K562 (cell line): ENCODE measurements around the gene LRP10. TPM values are rescaled to one million over a fixed set of nuclear protein-coding genes. Genes with fewer than 3 reads are reported as not detected.

Experiments
- BMI1 ChIP-seq: fragments of 150-350 bp; IDR thresholded peaks from 2 replicates; pipeline ENCODE4 v1.6.1; 2014; ENCODE audit warnings: low read length
- CBFA2T3 ChIP-seq: fragments of 450-650 bp; IDR thresholded peaks from 2 replicates; pipeline ENCODE4 v1.6.1; 2017
- CBX3 ChIP-seq, 2 experiments: IDR thresholded peaks; 1 replicate in 1 of 2; 2 replicates in 1 of 2; pipeline ENCODE4 v1.6.1; 2012; ENCODE audit warnings: inconsistent platforms in 2 of 2, low read length in 2 of 2, borderline replicate concordance in 1 of 2, control low read depth in 1 of 2
- CREB3L1 ChIP-seq: fragments of 450-650 bp; IDR thresholded peaks from 2 replicates; pipeline ENCODE4 v1.6.1; 2014; ENCODE audit warnings: low read depth, mild to moderate bottlenecking, moderate library complexity, borderline replicate concordance
- DMBX1 ChIP-seq: fragments of 250-450 bp; sonication (Bioruptor Pico); IDR thresholded peaks from 2 replicates; pipeline ENCODE4 v1.8.0; 2022; ENCODE audit warnings: inconsistent platforms, mild to moderate bottlenecking, moderate library complexity, borderline replicate concordance
- HCFC1 ChIP-seq: IDR thresholded peaks from 2 replicates; pipeline ENCODE4 v1.6.1; 2012; ENCODE audit warnings: low read depth, low read length, improper control_type of control experiment
- HDAC1 ChIP-seq, 2 experiments: fragments of 450-650 bp; IDR thresholded peaks; 2 replicates each; pipeline ENCODE4 v1.6.1; 2016 to 2017; ENCODE audit warnings: inconsistent platforms in 1 of 2, mild to moderate bottlenecking in 1 of 2, moderate library complexity in 1 of 2
- KDM2B ChIP-seq: fragments of 250-450 bp; sonication (Bioruptor Pico); IDR thresholded peaks from 2 replicates; pipeline ENCODE4 v1.8.0; 2021; ENCODE audit warnings: mild to moderate bottlenecking, moderate library complexity
- RBM25 ChIP-seq: fragments of 200-400 bp; formaldehyde crosslinking; IDR thresholded peaks from 2 replicates; pipeline ENCODE4 v1.6.1; 2018; ENCODE audit warnings: low read length, low read depth, moderate library complexity; ENCODE audit not compliant: severe bottlenecking
- RUNX1 ChIP-seq: sonication (generic); IDR thresholded peaks from 2 replicates; pipeline ENCODE4 v1.6.1; 2016; ENCODE audit warnings: antibody characterized with exemption, low read depth
- SREBF2 ChIP-seq: sonication (generic); formaldehyde crosslinking; IDR thresholded peaks from 2 replicates; pipeline ENCODE4 v1.4.0; 2020; ENCODE audit warnings: mild to moderate bottlenecking, missing genetic modification reagents
- TAF15 ChIP-seq: fragments of 200-400 bp; formaldehyde crosslinking; IDR thresholded peaks from 2 replicates; pipeline ENCODE4 v1.6.1; 2017; ENCODE audit warnings: mild to moderate bottlenecking, low read depth, low read length, moderate library complexity
- TCF7 ChIP-seq: sonication (generic); IDR thresholded peaks from 2 replicates; pipeline ENCODE4 v1.6.1; 2016; ENCODE audit warnings: antibody characterized with exemption, borderline replicate concordance
- ZKSCAN3 ChIP-seq: fragments of 250-450 bp; sonication (Bioruptor Pico); IDR thresholded peaks from 2 replicates; pipeline ENCODE4 v1.4.0; 2020
- ZMIZ1 ChIP-seq, 2 experiments: fragments of 150-350 bp in 1 of 2; IDR thresholded peaks; 2 replicates each; pipeline ENCODE4 v1.6.1; 2012 to 2016; ENCODE audit warnings: low read depth in 2 of 2, low read length in 2 of 2, mild to moderate bottlenecking in 1 of 2, moderate library complexity in 1 of 2
- ZNF444 ChIP-seq: fragments of 250-450 bp; sonication (Bioruptor Pico); IDR thresholded peaks from 2 replicates; pipeline ENCODE4 v1.4.0; 2020; ENCODE audit warnings: mild to moderate bottlenecking, moderate library complexity
- ZNF668 ChIP-seq: fragments of 250-450 bp; sonication (Bioruptor Pico); IDR thresholded peaks from 2 replicates; pipeline ENCODE4 v1.8.0; 2022; ENCODE audit warnings: mild to moderate bottlenecking, inconsistent platforms
- polyA plus RNA-seq, 8 experiments: library from polyadenylated mRNA; depleted of rRNA in 4 of 8; stranded (reverse) in 5 of 8; unstranded in 3 of 8; fragments of >200 nt; fragmentation: Nextera tagmentation in 2 of 8; fragmentation: Illumina TruSeq in 1 of 8; extraction: Ambion mirVana in 2 of 8; extraction: Trizol in 1 of 8; gene quantifications; 2 replicates each; pipeline versions ENCODE4 v1.2.1 to v1.2.3, GENCODE V29; 2011 to 2014; ENCODE audit warnings: inconsistent platforms in 1 of 8, missing spikeins in 1 of 8
- total RNA-seq, 7 experiments: library from RNA; depleted of rRNA in 6 of 7; stranded (reverse); fragments of >200 nt in 6 of 7; fragmentation: Illumina TruSeq in 2 of 7; extraction: Trizol in 2 of 7; gene quantifications; 2 replicates each; pipeline versions ENCODE4 v1.2.1 to v1.2.3, GENCODE V29; 2011 to 2021; ENCODE audit warnings: low replicate concordance in 1 of 7
- TF ChIP-seq, protein P1 (sequence below): fragments of 450-650 bp; IDR thresholded peaks from 2 replicates; pipeline ENCODE4 v1.6.1; 2017; ENCODE audit warnings: antibody characterized with exemption, mild to moderate bottlenecking

The LRP10 gene
- total and polyA plus RNA-seq, 9 of the 15 experiments (the other 6 are each of a cell fraction or from before 2014, with no cell fraction given): 1.3 to 45.5 (median 10.9) TPM

DNA sequence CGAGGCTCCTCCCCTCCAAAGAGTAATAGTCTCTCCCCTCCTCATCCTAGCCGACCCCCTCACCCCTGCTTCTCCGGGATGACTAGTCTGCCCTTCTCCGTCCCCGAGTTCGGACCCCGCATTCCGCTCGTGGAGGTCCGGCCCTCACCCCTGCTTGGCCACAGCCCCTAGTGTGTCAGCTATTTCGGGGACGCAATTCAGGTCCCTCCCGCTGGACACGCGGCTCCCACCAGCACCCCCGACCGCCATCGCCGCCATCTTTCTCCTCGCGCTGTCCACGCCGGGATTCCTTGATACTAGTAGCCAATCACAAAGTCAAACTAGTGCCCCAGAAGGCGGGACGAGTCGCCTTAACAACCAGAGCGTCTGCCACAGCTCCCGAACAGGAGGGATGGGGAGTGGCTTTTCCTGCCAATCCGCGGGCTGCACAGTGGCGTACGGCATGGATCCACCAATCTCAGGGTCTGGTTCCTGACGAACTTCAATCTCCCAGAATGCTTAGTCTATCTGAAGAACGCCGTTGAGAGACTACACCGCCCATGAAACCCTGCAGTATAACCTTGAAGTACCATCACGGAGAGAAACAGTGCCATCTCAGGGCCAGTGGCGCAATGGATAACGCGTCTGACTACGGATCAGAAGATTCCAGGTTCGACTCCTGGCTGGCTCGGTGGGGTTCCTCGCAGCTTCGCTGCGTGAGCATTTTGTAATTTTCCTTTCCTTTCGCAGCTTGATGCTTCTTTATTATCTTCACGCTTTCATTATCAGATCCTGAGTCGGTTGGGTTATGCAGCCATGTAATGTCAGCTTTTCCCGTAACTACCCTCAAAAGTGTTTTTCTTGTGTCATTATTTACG is 57.8 kb downstream of the LRP10 start, which contains the start of gene PRMT5 (continued):
- TF ChIP-seq, protein P1, sequence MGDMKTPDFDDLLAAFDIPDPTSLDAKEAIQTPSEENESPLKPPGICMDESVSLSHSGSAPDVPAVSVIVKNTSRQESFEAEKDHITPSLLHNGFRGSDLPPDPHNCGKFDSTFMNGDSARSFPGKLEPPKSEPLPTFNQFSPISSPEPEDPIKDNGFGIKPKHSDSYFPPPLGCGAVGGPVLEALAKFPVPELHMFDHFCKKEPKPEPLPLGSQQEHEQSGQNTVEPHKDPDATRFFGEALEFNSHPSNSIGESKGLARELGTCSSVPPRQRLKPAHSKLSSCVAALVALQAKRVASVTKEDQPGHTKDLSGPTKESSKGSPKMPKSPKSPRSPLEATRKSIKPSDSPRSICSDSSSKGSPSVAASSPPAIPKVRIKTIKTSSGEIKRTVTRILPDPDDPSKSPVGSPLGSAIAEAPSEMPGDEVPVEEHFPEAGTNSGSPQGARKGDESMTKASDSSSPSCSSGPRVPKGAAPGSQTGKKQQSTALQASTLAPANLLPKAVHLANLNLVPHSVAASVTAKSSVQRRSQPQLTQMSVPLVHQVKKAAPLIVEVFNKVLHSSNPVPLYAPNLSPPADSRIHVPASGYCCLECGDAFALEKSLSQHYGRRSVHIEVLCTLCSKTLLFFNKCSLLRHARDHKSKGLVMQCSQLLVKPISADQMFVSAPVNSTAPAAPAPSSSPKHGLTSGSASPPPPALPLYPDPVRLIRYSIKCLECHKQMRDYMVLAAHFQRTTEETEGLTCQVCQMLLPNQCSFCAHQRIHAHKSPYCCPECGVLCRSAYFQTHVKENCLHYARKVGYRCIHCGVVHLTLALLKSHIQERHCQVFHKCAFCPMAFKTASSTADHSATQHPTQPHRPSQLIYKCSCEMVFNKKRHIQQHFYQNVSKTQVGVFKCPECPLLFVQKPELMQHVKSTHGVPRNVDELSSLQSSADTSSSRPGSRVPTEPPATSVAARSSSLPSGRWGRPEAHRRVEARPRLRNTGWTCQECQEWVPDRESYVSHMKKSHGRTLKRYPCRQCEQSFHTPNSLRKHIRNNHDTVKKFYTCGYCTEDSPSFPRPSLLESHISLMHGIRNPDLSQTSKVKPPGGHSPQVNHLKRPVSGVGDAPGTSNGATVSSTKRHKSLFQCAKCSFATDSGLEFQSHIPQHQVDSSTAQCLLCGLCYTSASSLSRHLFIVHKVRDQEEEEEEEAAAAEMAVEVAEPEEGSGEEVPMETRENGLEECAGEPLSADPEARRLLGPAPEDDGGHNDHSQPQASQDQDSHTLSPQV: peak; percentile 90
- TF ChIP-seq DMBX1: no peak
- TF ChIP-seq ZKSCAN3 (CRISPR knock-in tag): no peak
- TF ChIP-seq HDAC1 (IDR thresholded peaks at IDR 0.05): peak; percentile 73 to 97; a peak in 3 of 4 replicates
- peak; percentile 72; the same call in 1 of the 2 replicates for TF ChIP-seq CREB3L1
- no peak for TF ChIP-seq ZNF668 (CRISPR knock-in tag)
- TF ChIP-seq RBM25: peak; percentile 72
- no peak for TF ChIP-seq TAF15
- 0 out of 2 replicates have a peak, but pooled peaks have one; percentile 18 for TF ChIP-seq TCF7
- TF ChIP-seq HCFC1: no peak; the same call in 1 of the 2 replicates
- no peak for TF ChIP-seq CBFA2T3
- TF ChIP-seq RUNX1: no peak
- TF ChIP-seq SREBF2 (CRISPR knock-in tag): no peak
- peak in 1 of 2 experiments; percentile 64; a peak in 1 of 3 replicates for TF ChIP-seq CBX3 (IDR thresholded peaks at IDR 0.05; ENCODE audit: borderline replicate concordance in 1 of 2, low read length in 2 of 2)
- TF ChIP-seq BMI1: peak; percentile 95
- TF ChIP-seq ZNF444 (CRISPR knock-in tag): no peak
- TF ChIP-seq KDM2B (CRISPR knock-in tag): 0 out of 2 replicates have a peak, but pooled peaks have one; percentile 24
- TF ChIP-seq ZMIZ1 (IDR thresholded peaks at IDR 0.05; ENCODE audit: low read depth in 2 of 2, low read length in 2 of 2): no peak
